ENCODE measurements around the gene PRR30.
A peak's percentile ranks its signal among the peaks of the same experiment; 100 is the strongest.

The PRR30 gene

GRCh38 chr2:27095745-27096651 lies 43.2 kb downstream of the PRR30 start:
- peak; percentile 44 for DNase-seq

GRCh38 chr2:27095427-27095744 lies 43.8 kb downstream of the PRR30 start:
- no peak for DNase-seq

DNA sequence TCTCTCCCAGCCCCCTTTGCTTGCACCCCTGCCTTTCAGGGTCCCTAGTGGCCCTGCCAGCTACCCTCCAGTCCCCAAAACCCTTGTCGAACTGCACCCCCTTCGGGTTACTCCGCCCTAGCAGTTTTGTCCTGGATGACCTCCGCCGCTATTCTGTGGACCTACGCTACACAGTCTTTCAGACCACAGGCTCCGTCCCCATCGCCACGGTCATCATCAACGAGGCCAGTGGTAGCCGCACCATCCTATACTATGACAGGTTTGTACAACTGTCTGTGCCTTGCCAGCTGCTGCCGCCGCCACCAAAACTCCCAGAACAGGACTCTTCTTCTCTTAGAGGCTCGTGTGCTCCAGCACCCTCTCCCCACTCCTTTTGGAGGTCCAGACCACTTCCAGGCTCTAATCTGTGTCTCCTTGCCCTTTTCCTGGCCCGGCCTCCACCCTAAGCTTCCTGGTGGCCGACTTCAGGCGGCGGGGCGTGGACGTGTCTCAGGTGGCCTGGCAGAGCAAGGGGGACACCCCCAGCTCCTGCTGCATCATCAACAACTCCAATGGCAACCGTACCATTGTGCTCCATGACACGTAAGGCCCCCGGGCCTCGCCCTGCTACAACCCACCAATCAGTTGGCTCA lies 44.7 kb downstream of the PRR30 start:
- DNase-seq = no peak

- DNase-seq = no peak
Measured at GRCh38 chr2:27093430-27094352, 45.5 kb downstream of the PRR30 start.

DNA sequence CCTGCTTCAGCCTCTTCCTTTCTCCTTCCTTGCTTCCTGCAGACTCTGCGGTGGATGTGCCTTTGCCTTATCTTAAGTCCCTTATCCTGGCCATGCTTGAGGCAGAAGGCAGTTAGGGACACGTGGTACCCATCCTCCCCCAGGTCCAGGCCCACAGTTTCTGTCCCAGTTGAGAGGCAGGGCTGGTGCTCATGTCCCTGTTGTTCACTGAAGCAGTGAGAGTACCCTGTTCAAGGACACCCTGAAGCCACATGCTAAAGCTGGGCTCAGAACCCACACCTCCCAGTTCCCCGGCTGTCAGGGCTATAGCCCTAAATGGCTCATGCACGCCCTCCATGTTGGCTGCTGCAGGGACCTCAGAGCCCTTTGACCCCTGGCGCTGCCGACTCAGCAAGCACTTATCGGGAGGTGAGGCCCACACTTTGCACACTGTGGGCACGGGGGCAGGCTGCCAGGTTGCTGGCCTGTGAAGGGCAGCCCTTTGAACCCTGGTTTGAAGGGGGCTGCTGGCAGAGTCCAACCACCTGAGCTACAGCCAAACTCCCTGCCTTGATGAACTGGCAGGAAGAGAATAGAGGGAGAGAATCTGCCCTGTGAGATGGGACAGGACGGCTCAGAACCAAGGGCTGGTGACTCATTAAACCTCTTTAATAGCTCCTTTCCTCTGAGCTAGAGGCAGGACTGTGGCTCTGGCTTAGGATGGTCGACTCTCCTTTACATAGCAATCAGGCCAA lies 46.3 kb downstream of the PRR30 start:
- no peak for DNase-seq

DNA sequence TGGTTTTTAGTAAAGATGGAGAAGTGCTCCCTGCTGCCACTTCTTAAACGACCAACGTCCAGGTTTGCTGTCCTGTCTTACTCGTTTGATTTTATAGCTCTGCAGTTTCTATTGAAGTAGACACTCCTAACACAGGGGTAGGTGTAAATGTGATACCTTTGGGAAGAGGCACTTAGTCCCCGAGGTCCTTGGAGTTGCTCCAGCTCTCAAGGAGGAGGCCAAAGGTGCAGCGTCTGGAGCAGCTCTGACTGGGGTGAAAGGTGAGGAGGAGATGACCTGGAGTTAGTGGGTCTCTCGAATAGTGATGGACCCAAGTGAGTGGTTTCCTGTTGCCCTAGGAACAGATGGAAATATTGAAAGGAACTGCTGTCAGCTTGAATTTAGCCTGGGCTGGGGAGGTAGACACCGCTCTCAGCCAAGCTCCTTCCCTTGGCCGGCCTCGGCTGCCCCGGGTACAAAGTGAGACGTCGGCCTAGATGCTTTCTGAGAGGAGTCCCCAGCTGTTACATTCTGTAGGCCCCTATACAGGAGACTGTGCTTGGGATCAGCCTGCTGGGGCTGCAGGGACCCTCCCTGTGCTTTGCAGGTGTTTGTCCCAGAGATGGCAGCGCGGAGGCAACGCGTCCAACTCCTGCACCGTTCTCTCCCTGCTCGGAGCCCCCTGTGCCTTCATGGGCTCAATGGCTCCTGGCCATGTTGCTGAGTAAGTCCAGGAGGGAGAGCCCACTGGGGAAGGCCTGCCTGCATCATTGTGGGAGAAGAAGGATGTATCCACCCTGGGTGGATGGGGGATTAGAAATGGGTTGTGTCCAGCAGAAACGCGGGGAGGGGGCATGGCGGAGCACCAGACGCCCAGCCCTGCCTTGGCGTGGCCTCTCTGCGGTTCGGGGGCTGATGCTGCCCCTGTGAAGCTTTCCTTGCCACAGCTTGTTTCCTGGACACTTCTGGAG lies 47.2 kb downstream of the PRR30 start:
- no peak for DNase-seq

DNA sequence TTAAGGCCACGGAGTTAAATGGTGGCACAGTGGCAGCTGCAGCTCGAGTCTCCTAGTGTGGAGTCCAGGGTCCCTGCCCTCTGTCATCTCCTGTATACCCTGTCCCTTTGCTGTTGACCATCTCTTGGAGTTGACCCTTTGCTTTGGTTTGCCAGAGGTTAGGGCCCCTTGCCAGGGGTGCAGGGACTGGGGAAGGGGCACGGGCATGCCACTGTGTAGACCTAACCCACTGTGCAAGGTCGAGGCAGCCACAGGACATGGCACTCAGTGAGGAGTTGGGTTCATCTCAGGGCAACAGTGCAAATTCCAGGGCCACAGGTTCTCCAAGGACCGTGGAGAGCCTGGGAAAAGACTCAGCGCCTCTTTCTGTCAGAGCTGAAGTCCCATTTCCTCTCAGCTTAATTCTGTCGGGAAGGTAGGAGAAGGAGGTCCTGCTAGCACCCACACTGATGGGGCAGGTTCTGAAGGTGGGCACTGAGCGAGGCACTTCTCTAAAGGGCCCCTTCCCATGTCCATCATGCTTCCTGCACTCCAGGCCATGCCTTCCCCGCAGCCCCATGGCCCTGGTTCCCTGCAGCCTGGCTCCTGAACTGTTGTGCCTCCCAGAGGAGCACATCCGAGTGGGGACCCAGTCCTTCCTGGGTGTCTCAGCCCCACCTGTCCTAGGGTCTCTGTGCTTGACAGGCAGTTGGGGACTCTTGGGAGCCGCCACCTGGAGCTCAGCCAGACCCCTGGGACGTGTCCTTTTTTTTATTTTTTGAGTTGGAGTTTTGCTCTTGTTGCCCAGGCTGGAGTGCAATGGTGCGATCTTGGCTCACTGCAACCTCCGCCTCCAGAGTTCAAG lies 49.9 kb downstream of the PRR30 start:
- DNase-seq = no peak

GRCh38 chr2:27088634-27089033 lies 50.6 kb downstream of the PRR30 start:
- DNase-seq = no peak

DNA sequence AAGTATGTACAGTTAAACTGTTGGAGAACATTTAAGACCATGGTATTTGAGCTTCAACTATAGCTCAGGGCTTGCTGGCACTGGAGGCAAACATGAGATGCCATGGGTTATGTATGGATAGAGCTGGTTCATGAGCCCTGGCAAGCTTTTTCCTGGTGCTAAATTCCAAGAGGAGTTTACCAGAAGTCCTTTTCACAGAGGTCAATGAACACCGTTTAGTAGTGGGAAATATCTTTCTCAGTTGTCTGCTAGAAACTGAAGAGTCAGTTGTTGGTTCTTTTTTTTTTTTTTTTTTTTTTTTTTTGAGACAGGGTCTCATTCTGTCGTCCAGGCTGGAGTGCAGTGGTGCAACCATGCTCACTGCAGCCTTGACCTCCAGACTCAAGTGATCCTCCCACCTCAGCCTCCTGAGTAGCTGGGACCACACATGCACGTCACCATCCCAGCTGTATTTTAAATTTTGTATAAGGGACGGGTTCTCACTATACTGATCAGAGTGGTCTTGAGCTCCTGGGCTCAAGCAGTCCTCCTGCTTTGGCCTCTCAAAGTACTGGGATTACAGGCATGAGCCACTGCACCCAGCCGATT lies 51.3 kb downstream of the PRR30 start:
- DNase-seq = no peak
